ENCODE results near the gene ZFP92.

- TF ChIP-seq TAF1 (IDR thresholded peaks at IDR 0.05; ENCODE audit: borderline replicate concordance, low read depth, low read length) (no peak), POLR2A (IDR thresholded peaks at IDR 0.05; ENCODE audit: low read depth, low read length) (no peak), POLR2AphosphoS5 (IDR thresholded peaks at IDR 0.05; ENCODE audit: low read depth, low read length) (no peak)
Observed at GRCh38 chrX:153454901-153455550, 43.8 kb downstream of the ZFP92 start.
